Neural progenitor cell (in vitro differentiated cells): Measurements from ENCODE around the gene BCOR. TPM values are rescaled to one million over a fixed set of nuclear protein-coding genes. Genes with fewer than 3 reads are reported as not detected.

Experiments
- DNase-seq: peaks from one replicate; pipeline ENCODE4 v3.0.0-alpha.2; 2016; ENCODE audit warnings: low spot score
- H2AFZ ChIP-seq: fragments of 200-600 bp; sonication (generic); replicated peaks from 2 replicates; pipeline ENCODE4 v1.6.1; 2016; ENCODE audit warnings: antibody characterized with exemption
- H3F3A ChIP-seq: fragments of 200-600 bp; sonication (generic); 2 replicates; pipeline ENCODE4 v1.6.1; 2016; ENCODE audit warnings: antibody characterized with exemption, low read depth
- H3K27ac ChIP-seq: fragments of 200-600 bp; sonication (generic); 2 replicates; pipeline ENCODE4 v1.5.1; 2016; ENCODE audit warnings: mild to moderate bottlenecking
- H3K27me3 ChIP-seq: fragments of 200-600 bp; sonication (generic); 2 replicates; pipeline ENCODE4 v1.6.1; 2016; ENCODE audit warnings: mild to moderate bottlenecking, moderate library complexity
- H3K36me3 ChIP-seq: fragments of 200-600 bp; sonication (generic); 2 replicates; pipeline ENCODE4 v1.5.1; 2016
- H3K4me1 ChIP-seq: fragments of 200-600 bp; sonication (generic); 2 replicates; pipeline ENCODE4 v1.6.1; 2016; ENCODE audit warnings: mixed run types
- H3K4me2 ChIP-seq: fragments of 200-600 bp; sonication (generic); 2 replicates; pipeline ENCODE4 v1.6.1; 2016
- H3K4me3 ChIP-seq: fragments of 200-600 bp; sonication (generic); 2 replicates; pipeline ENCODE4 v1.5.1; 2016
- H3K79me2 ChIP-seq: fragments of 200-600 bp; sonication (generic); 2 replicates; pipeline ENCODE4 v1.6.1; 2016; ENCODE audit warnings: low read depth
- H3K9ac ChIP-seq: fragments of 200-600 bp; sonication (generic); 2 replicates; pipeline ENCODE4 v1.6.1; 2016
- H3K9me3 ChIP-seq: fragments of 200-600 bp; sonication (generic); 2 replicates; pipeline ENCODE4 v1.5.1; 2016; ENCODE audit warnings: low read depth
- H4K20me1 ChIP-seq: fragments of 200-600 bp; sonication (generic); 2 replicates; pipeline ENCODE4 v1.6.1; 2016; ENCODE audit warnings: low read depth
- H3K27ac Mint-ChIP-seq: 3 replicates; pipeline ENCODE4 v1.8.0; 2021; ENCODE audit warnings: mixed read lengths
- H3K27me3 Mint-ChIP-seq: 2 replicates; pipeline ENCODE4 v1.8.0; 2022; ENCODE audit warnings: low read depth, mild to moderate bottlenecking, inconsistent platforms, moderate library complexity, mixed read lengths; ENCODE audit not compliant: insufficient read depth
- H3K36me3 Mint-ChIP-seq: 3 replicates; pipeline ENCODE4 v1.8.0; 2021; ENCODE audit warnings: mixed read lengths
- H3K4me1 Mint-ChIP-seq: 3 replicates; pipeline ENCODE4 v1.8.0; 2021; ENCODE audit warnings: mixed read lengths
- H3K4me3 Mint-ChIP-seq: 3 replicates; pipeline ENCODE4 v1.8.0; 2021; ENCODE audit warnings: mild to moderate bottlenecking, moderate library complexity, mixed read lengths
- H3K9me3 Mint-ChIP-seq: 3 replicates; pipeline ENCODE4 v1.8.0; 2020; ENCODE audit warnings: mixed read lengths
- CTCF ChIP-seq: fragments of 200-600 bp; sonication (generic); IDR thresholded peaks from 2 replicates; pipeline ENCODE4 v1.5.1; 2017; ENCODE audit warnings: antibody characterized with exemption, mild to moderate bottlenecking
- EZH2 ChIP-seq: fragments of 200-600 bp; sonication (generic); IDR thresholded peaks from 2 replicates; pipeline ENCODE4 v1.6.1; 2017; ENCODE audit warnings: antibody characterized with exemption, mild to moderate bottlenecking, moderate library complexity
- EZH2phosphoT487 ChIP-seq: fragments of 200-600 bp; sonication (generic); IDR thresholded peaks from 2 replicates; pipeline ENCODE4 v1.6.1; 2017; ENCODE audit warnings: antibody characterized with exemption
- total RNA-seq: library from RNA; depleted of rRNA; stranded (reverse); fragments of >200 nt; gene quantifications from 2 replicates; pipeline ENCODE4 v1.2.3, GENCODE V29; 2015; ENCODE audit warnings: low replicate concordance

BCOR gene
- total RNA-seq, 1 donor from 2014 or later: 32.4 TPM

GRCh38 chrX:40030205-40030604 lies 67.6 kb downstream of the BCOR start:
- no peak overlapping the region for H2AFZ ChIP-seq
- peaks cover 10% of the 10 kb centered on the region for H3K4me1 Mint-ChIP-seq
- no peak overlapping the region for H3K4me3 Mint-ChIP-seq
- H3K9me3 Mint-ChIP-seq: peaks cover 17% of the 10 kb centered on the region
- no peaks in the 10 kb centered on the region for H3F3A ChIP-seq
- no peaks in the 10 kb centered on the region for H3K27me3 ChIP-seq
- H3K9me3 ChIP-seq: no peaks in the 10 kb centered on the region
- H3K4me3 ChIP-seq: no peak overlapping the region
- H4K20me1 ChIP-seq: no peaks in the 10 kb centered on the region
- H3K36me3 Mint-ChIP-seq: no peaks in the 10 kb centered on the region
- no peak overlapping the region for H3K27ac ChIP-seq
- no peak overlapping the region for H3K4me2 ChIP-seq
- H3K36me3 ChIP-seq: no peaks in the 10 kb centered on the region
- no peak for DNase-seq
- H3K27me3 Mint-ChIP-seq: peaks cover 18% of the 10 kb centered on the region
- H3K27ac Mint-ChIP-seq: no peak overlapping the region
- TF ChIP-seq CTCF (no peak), EZH2phosphoT487 (no peak), EZH2 (no peak)
- H3K9ac ChIP-seq: no peak overlapping the region
- no peaks in the 10 kb centered on the region for H3K79me2 ChIP-seq
- H3K4me1 ChIP-seq: peaks cover 6% of the 10 kb centered on the region

GRCh38 chrX:40022421-40022820 lies 75.3 kb downstream of the BCOR start:
- H3K4me1 ChIP-seq: no peaks in the 10 kb centered on the region
- Mint-ChIP-seq H3K27ac (no peak overlapping the region), H3K9me3 (peaks cover 2% of the 10 kb centered on the region), H3K36me3 (no peaks in the 10 kb centered on the region), H3K27me3 (peaks cover 2% of the 10 kb centered on the region), H3K4me1 (no peaks in the 10 kb centered on the region), H3K4me3 (no peak overlapping the region)
- H3K36me3 ChIP-seq: no peaks in the 10 kb centered on the region
- H4K20me1 ChIP-seq: no peaks in the 10 kb centered on the region
- DNase-seq: no peak
- H3K27ac ChIP-seq: no peak overlapping the region
- H3K9ac ChIP-seq: no peak overlapping the region
- H3K27me3 ChIP-seq: no peaks in the 10 kb centered on the region
- H3K79me2 ChIP-seq: no peaks in the 10 kb centered on the region
- H3K9me3 ChIP-seq: no peaks in the 10 kb centered on the region
- H3K4me2 ChIP-seq: no peak overlapping the region
- TF ChIP-seq EZH2: no peak
- TF ChIP-seq CTCF: no peak
- TF ChIP-seq EZH2phosphoT487: no peak
- no peak overlapping the region for H3K4me3 ChIP-seq
- no peak overlapping the region for H2AFZ ChIP-seq
- no peaks in the 10 kb centered on the region for H3F3A ChIP-seq

- Mint-ChIP-seq H3K36me3 (no peaks in the 10 kb centered on the region), H3K4me1 (no peaks in the 10 kb centered on the region), H3K4me3 (no peak overlapping the region), H3K27ac (no peak overlapping the region), H3K27me3 (peaks cover 3% of the 10 kb centered on the region), H3K9me3 (peaks cover 2% of the 10 kb centered on the region)
- H2AFZ ChIP-seq: no peak overlapping the region
- H3K9ac ChIP-seq: no peak overlapping the region
- H3K27me3 ChIP-seq: no peaks in the 10 kb centered on the region
- no peaks in the 10 kb centered on the region for H3K36me3 ChIP-seq
- TF ChIP-seq CTCF (no peak), EZH2 (no peak), EZH2phosphoT487 (no peak)
- H3K79me2 ChIP-seq: no peaks in the 10 kb centered on the region
- no peaks in the 10 kb centered on the region for H3K9me3 ChIP-seq
- H3K27ac ChIP-seq: no peak overlapping the region
- no peak for DNase-seq
- no peak overlapping the region for H3K4me3 ChIP-seq
- no peaks in the 10 kb centered on the region for H3K4me1 ChIP-seq
- H3F3A ChIP-seq: no peaks in the 10 kb centered on the region
- H4K20me1 ChIP-seq: no peaks in the 10 kb centered on the region
- H3K4me2 ChIP-seq: no peak overlapping the region
These were observed 76.1 kb downstream of the BCOR start for GRCh38 chrX:40021647-40022046.

GRCh38 chrX:40019541-40019940 lies 78.2 kb downstream of the BCOR start:
- no peak overlapping the region for H3K4me3 Mint-ChIP-seq
- no peak for TF ChIP-seq CTCF
- TF ChIP-seq EZH2: no peak
- no peak for TF ChIP-seq EZH2phosphoT487
- H3F3A ChIP-seq: peaks cover 11% of the 10 kb centered on the region

More at GRCh38 chrX:40019541-40019940, 78.2 kb downstream of the BCOR start:
- H2AFZ ChIP-seq: no peak overlapping the region
- no peak for DNase-seq
- H3K4me3 ChIP-seq: no peak overlapping the region
- no peaks in the 10 kb centered on the region for H3K4me1 Mint-ChIP-seq
- H3K27me3 Mint-ChIP-seq: peaks cover 3% of the 10 kb centered on the region
- H3K36me3 Mint-ChIP-seq: no peaks in the 10 kb centered on the region
- H3K9ac ChIP-seq: no peak overlapping the region
- no peaks in the 10 kb centered on the region for H4K20me1 ChIP-seq
- H3K27ac Mint-ChIP-seq: no peak overlapping the region
- H3K79me2 ChIP-seq: no peaks in the 10 kb centered on the region
- no peaks in the 10 kb centered on the region for H3K9me3 ChIP-seq
- no peaks in the 10 kb centered on the region for H3K36me3 ChIP-seq
- peaks cover 5% of the 10 kb centered on the region for H3K4me1 ChIP-seq
- peaks cover 6% of the 10 kb centered on the region for H3K27me3 ChIP-seq
- H3K27ac ChIP-seq: no peak overlapping the region
- no peak overlapping the region for H3K4me2 ChIP-seq
- H3K9me3 Mint-ChIP-seq: peaks cover 7% of the 10 kb centered on the region
